IPS-NIHi7 (cell line): ENCODE data around the gene TMPRSS3.

ENCODE experiments used
- DNase-seq: peaks from one replicate; pipeline ENCODE4 v3.0.0; 2012; ENCODE audit warnings: mixed read lengths; ENCODE audit errors: extremely low spot score

Gene TMPRSS3

GRCh38 chr21:42395905-42396651, at the start of gene TMPRSS3:
TMPRSS3 (minus strand) TSS chr21:42396052; CDS start chr21:42395417, 635 bp downstream.
- no peak for DNase-seq

DNA sequence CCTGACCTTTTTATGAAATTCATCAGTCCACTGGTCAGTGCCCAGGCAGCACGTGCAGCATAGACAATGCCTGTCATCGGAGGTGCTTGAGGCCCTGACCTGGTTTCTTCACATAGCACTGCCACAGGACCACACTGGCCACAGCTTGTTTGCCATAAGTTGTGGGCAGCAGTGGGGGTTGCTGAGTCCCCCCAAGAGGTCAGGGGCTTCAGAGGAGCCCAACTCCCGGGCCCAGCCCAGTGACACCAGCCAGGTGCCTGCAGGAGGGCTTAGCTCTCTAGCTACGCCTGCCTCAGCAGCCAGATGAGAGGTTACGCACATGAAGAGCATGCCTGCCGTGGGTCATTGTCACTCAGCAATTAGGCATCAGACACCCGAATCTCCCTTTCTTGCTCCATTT, 49.5 kb upstream of the TMPRSS3 start:
- DNase-seq = no peak

GRCh38 chr21:42444745-42445059, 48.9 kb upstream of the TMPRSS3 start:
- DNase-seq = no peak

DNA sequence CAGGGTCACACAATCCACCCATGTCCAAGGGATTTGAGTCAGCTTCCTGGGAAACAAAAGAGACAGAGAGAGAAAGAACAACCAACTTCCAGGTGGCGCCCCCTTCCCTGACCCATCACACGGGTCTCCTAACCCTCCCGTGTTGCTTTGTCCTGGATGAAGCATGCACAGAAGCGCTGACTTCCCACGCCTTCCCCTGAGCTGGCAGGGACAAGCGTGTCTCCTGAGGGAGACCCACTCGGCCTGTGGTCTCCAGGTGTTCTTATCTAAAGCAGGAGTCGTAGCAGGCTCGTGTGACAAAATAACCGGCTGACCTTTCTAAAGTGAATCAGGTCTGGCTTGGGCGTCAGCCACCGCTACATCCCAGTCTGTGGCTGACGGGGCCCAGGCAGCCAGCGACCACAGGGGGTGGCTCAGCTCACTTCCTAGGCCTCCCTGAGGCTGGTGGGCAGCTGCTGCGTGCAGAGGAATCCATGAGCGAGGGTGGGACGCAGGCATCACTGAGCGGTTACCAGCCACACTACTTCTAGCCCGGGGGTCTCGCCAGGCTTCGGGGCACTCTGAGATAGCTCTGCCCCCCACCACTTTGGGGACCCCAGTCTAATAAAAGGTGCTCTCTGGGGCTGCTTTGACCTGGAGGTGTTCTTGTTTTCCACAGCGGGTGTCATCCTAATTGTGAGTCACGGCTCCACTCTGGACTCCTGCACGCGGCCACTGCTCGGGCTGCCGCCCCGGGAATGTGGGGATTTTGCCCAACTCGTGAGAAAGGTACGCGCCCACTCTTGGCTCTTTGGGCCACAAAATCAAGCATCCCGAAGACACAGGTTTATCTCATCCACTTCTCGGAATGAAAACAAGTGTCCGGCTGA, 48.3 kb upstream of the TMPRSS3 start:
- no peak for DNase-seq

DNA sequence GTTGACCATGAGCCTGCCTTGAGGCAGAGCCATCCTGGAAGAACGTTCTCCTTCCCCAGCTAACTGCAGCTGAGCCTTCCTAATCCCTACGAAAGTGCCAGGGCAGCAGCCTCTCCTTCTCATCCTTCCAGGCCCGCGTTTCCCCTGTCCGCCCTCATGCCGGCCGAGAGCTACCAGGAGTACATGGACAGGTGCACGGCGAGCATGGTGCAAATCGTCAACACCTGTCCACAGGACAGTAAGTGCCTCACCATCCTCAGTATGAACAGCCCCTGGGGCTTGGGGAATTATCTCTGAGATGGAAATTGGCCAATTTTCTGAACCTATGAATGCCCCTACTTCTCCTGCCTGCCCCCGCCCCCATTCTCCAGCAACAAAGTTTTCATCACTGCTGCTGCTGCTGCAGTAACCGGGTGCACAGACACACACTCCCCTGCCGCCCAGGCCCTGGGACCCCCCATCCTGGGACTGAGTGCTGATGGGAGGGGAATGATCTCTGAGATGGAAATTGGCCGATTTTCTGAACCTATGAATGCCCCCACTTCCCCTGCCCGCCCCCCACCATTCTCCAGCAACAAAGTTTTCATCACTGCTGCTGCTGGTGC, 47.4 kb upstream of the TMPRSS3 start:
- DNase-seq = no peak

DNA sequence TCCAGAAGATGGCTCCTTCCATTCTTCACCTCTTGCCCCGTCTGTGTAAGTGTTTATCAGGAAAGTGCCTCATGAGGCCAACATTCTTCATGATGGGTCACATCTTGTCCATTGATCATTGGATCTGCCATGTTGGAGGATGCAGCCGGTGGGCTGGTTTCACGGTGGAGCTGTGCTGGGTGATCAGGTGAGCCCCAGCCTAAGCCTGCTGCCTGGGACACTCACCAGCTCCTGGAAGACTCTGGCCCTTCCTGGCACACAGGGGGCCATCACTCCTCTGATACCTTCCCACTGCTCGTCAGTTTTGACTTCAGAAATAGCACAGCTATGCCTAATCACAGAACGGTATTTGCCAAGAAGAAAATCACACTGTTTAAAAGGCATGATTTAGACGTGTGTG, 46.1 kb upstream of the TMPRSS3 start:
- no peak for DNase-seq

DNA sequence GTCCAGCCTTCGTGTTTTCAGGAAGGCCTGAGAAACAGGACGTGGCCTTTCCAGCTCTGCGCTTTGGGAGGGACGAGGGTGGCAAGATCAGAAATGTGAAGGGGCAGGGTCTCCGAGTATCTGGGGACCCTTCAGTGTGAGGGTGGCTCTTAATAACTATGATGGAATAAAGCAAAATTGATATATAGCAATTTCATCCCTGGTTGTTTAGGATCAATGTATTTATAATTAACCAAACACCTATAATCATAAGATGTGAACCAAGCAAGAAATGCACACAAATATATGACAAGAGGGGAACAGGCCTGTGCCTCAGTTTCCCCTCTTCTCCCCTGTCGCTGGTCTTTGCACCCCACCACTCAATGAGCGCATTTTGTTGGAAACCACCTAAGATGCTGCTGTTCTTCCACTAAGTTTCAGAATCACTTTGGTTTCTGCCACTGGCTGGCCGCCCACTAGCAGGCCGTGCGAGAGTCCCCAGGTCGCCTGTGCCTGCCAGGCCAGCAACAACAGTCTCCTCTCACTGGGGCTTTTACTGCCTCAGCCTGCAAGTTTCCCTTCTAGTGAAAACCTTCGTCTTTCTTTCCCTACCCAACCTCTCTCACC, 44.4 kb upstream of the TMPRSS3 start:
- no peak for DNase-seq

DNA sequence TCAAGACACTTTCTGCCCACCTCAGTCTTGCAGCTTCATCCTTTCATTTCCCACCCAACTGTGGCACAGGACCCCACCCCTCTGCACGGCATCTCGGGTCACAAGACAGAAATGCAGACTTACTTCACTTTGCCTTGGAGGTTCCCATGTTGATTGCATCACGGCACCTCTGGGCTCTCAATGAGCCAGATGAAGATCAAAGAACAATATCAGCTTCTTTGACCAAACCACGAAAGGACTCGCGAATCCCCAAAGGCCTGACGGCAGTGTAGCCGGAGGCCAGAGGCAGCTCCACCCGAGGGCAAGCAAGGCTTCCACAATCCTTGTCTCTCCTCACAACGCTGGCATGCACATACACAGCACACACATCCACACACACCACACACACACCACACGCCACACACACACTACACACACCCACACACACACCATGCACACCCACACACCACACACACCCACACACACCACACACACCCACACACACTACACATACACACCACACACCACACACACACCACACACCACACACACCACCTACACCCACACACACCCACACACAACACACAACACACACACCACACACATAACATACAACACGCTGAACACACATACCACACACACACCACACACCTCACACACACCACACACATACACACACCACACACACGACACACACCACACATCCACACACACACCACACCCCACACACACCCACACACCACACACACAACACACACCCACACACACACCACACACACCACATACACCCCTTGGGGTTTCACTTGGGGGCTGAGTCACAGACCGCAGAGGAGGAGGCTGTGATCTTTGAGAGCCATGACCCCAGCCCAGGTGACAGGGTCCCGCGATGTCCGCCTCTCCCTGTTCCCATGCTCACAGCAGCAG, 43.7 kb upstream of the TMPRSS3 start:
- no peak for DNase-seq

DNA sequence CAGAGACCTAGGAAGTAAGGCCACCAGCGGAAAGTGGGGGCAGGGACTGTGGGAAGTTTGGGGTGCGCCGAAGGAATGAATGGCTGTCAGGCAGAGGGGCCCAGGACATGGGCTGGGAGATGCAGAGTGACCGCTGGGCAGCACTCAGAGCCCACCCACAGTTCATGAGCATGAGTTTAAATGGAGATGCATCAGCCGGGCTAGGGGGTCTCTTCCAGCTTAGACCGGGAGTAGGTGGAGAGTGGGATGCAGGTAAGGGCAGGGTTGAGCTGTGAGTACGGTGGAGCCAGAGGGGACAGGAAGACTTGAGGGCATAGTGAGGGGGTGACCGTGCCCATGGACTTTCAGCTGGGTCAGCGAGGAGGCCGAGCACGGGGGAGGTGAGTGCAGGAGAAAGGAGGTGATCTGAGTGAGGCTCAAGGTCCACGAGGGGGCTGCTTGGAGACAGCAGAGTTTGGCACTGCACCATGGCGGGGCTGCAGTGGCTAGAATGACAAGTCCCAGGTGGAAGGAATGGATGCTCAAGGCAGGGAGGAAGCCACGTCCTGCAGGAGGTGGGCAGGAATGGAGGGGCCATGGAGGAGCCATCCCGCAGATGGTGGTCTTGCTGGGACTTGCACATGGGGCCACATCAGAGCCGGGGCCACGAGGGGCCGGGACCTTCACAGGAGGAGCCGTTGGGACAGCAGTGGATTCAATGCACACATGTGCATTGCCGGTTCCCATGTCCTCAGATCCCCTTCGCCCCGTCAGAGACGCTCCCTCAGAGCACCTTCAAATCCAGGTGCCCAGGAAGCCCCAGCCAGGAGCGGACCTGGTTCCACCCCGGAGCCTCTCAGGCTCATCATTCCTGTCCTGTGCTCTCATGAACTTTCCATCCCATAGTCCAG, 42.7 kb upstream of the TMPRSS3 start:
- no peak for DNase-seq

DNA sequence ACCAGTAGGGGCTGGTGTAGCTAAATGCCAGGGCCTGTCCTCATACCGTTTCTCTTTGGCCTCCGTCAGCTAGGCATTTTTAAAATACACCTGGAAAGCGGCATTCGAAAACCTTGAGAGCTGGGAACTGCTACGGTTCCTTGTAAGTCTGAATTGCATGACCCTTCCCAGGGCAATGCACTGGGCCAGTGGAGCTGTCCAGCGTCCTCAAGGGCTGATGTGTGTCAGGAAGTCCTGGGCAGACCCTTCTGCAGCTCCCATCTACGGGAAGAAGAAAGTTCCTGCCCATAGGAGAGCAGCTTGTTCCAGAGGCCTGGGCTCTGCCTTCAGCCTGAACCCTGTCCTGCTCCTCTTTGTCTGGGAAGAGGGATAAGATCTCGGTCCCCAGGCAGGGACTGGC, 41.9 kb upstream of the TMPRSS3 start:
- peak; percentile 65 for DNase-seq

DNA sequence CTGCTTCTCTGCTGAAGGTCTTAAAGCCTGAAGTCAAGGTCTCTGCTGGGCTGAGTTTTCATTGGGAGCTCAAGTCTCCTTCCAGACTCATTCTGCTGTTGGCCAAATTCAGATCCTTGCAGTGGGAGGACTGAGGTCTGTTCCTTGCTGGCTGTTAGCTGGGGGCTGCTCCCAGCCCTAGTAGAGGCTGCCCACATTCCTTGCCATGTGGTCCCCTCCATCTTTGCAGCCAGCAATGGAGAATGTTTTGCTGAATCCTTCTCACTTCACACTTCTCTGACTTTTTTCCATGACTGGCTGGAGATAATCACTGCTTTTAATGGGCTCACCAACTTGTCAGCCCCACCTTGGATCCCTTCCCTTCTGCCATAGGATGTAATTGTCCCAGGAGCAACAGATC, 41.1 kb upstream of the TMPRSS3 start:
- no peak for DNase-seq

- DNase-seq = no peak
Measured at GRCh38 chr21:42435833-42436232, 40.0 kb upstream of the TMPRSS3 start.

- no peak for DNase-seq
Measured at GRCh38 chr21:42435401-42435800, 39.5 kb upstream of the TMPRSS3 start.

- no peak for DNase-seq
Measured at GRCh38 chr21:42434884-42435283, 39.0 kb upstream of the TMPRSS3 start.

DNA sequence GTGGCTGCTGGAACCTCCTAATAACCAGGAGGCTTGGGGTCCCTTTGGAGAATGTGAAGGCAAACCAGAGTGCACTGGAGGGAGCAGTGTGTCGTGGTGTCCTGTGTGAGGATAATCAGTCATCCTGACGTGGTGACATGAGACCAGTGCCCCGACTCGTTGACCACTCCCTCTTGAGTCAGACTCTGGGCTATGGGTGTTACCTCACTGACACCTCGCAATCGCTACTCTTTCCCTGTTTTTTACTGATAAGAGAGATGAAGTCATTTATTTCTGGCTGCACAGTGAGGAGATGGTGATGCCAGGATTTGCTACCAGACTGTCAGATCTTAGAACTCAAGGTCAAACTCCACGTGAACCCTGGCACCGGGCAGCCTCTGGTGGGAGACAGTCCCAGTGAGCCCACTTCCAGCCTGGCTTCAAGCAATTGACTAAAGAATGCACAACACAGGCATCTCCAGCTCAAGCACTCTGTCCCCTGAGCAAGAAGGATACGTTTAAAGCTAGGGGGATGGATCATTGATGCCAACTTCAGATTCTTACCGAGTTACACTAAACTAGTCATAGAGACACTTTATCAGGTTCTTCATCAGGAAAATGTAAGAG, 38.2 kb upstream of the TMPRSS3 start:
- no peak for DNase-seq

DNA sequence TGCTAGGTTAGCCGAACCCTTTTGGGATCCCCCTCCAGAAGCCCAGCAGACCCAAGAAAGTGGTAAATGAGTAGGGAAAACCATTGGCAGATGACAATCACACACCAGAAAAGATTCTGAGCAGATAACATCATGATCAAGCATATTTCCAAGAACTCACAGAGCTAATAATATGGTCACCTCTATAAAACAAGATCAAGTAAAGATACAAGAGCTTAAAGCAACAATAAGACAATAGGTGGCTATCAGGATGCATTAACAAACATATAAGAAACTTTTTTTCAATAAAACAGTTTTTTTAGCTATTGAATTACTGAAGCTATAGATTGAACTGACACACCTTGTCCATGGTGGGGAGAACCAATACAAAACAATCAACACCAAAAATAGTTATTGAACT, 36.8 kb upstream of the TMPRSS3 start:
- no peak for DNase-seq

DNA sequence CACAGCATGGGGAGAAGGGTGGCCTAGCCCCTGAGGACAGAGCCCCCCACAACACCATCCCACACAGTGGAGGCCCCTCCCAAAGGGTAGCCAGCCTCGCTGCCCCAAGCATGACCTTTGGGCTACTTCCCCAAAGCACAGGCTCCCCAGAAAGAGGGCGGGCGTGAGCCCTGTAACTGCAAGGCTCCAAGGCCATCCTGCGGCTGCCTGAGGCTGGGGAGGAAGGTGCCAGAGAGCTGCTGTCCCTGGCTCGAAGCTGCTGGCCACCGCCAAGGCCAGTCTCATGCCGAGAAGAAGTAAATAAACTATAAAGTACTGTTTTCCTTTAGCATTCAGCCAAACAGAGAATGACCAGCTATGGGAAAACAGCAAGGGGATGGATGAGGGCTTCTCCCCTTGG, 35.3 kb upstream of the TMPRSS3 start:
- no peak for DNase-seq

GRCh38 chr21:42430521-42430920, 34.7 kb upstream of the TMPRSS3 start:
- no peak for DNase-seq

DNA sequence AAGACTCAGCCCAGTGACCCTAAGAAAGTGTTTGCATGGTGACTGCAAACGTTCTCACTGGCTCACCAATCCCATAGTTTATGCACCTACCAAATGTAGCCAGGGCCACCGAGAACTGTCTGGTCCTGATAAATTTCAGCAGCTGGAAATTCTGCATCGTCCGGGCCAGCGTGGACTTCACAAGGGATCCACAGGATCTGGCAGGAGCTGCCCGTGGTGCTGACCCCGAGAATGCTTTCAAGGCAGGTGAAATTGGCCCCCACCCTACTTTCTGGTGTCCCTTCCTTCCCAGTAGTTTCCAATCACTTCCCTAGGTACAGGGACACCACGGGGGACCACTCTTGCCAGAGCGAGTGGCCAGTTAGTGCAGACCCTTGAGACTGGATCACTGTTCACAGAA, 34.0 kb upstream of the TMPRSS3 start:
- peak; percentile 52 for DNase-seq

GRCh38 chr21:42429021-42429420, 33.2 kb upstream of the TMPRSS3 start:
- no peak for DNase-seq
